Endothelial cell (in vitro differentiated cells): Measurements from ENCODE around the gene SLC25A28. TPM values are rescaled to one million over a fixed set of nuclear protein-coding genes. Genes with fewer than 3 reads are reported as not detected.
"Not testable (repeated sequence)": the region's sequence is repeated elsewhere in the genome, so short reads cannot be mapped to it uniquely, and the experiment has no call there.

Experiments
- DNase-seq: peaks from one replicate; pipeline ENCODE4 v3.0.0; 2021; ENCODE audit warnings: low spot score
- H3K27ac Mint-ChIP-seq: one replicate; pipeline ENCODE4 v1.8.0; 2021; ENCODE audit warnings: mixed read lengths, inconsistent platforms; ENCODE audit not compliant: unreplicated experiment
- H3K27me3 Mint-ChIP-seq: one replicate; pipeline ENCODE4 v1.8.0; 2021; ENCODE audit warnings: mild to moderate bottlenecking, moderate library complexity, mixed read lengths, inconsistent platforms; ENCODE audit not compliant: unreplicated experiment
- H3K36me3 Mint-ChIP-seq: one replicate; pipeline ENCODE4 v1.8.0; 2021; ENCODE audit warnings: mild to moderate bottlenecking, low read depth, mixed read lengths, inconsistent platforms; ENCODE audit not compliant: unreplicated experiment
- H3K4me1 Mint-ChIP-seq: one replicate; pipeline ENCODE4 v1.8.0; 2021; ENCODE audit warnings: mild to moderate bottlenecking, mixed read lengths, inconsistent platforms; ENCODE audit not compliant: unreplicated experiment
- H3K4me3 Mint-ChIP-seq: one replicate; pipeline ENCODE4 v1.8.0; 2021; ENCODE audit warnings: mild to moderate bottlenecking, mixed read lengths, inconsistent platforms; ENCODE audit not compliant: unreplicated experiment
- H3K9me3 Mint-ChIP-seq: one replicate; pipeline ENCODE4 v1.8.0; 2021; ENCODE audit warnings: mixed read lengths, inconsistent platforms; ENCODE audit not compliant: unreplicated experiment
- total RNA-seq: library from RNA; stranded (reverse); fragmentation: NEBNext Ultra II Directional; extraction: Animal tissue kit (Norgen Biotek cat#: 25700); gene quantifications from one replicate; pipeline ENCODE4 v1.2.1, GENCODE V29; 2021; ENCODE audit not compliant: unreplicated experiment
- TF ChIP-seq, protein P1 (sequence below): fragments of 200-600 bp; sonication (generic); IDR thresholded peaks from one replicate; pipeline ENCODE4 v1.5.0; 2021; ENCODE audit warnings: antibody characterized with exemption; ENCODE audit not compliant: unreplicated experiment

Gene SLC25A28
- total RNA-seq, 1 donor from 2014 or later: 34.5 TPM

DNA sequence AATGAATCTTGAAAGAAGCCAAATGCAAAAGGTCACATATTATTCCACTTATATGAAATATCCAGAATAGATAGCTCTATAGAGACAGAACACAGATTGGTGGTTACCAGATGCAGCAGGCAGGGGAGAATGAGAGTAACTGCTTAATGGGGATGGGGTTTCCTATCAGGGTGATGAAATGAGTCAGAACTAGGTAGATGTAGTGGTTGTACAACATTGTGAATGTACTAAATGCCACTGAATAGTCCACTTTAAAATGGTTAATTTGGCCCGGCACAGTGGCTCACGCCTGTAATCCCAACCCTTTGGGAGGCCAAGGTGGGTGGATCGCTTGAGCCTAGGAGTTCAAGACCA is 9.4 kb upstream of the SLC25A28 start:
- Mint-ChIP-seq H3K36me3 (no peaks in the 10 kb centered on the region), H3K9me3 (no peaks in the 10 kb centered on the region), H3K4me1 (no peaks in the 10 kb centered on the region), H3K27me3 (no peaks in the 10 kb centered on the region), H3K27ac (no peak overlapping the region), H3K4me3 (no peak overlapping the region)
- TF ChIP-seq, protein P1, sequence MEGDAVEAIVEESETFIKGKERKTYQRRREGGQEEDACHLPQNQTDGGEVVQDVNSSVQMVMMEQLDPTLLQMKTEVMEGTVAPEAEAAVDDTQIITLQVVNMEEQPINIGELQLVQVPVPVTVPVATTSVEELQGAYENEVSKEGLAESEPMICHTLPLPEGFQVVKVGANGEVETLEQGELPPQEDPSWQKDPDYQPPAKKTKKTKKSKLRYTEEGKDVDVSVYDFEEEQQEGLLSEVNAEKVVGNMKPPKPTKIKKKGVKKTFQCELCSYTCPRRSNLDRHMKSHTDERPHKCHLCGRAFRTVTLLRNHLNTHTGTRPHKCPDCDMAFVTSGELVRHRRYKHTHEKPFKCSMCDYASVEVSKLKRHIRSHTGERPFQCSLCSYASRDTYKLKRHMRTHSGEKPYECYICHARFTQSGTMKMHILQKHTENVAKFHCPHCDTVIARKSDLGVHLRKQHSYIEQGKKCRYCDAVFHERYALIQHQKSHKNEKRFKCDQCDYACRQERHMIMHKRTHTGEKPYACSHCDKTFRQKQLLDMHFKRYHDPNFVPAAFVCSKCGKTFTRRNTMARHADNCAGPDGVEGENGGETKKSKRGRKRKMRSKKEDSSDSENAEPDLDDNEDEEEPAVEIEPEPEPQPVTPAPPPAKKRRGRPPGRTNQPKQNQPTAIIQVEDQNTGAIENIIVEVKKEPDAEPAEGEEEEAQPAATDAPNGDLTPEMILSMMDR: no peak
- DNase-seq: no peak

DNA sequence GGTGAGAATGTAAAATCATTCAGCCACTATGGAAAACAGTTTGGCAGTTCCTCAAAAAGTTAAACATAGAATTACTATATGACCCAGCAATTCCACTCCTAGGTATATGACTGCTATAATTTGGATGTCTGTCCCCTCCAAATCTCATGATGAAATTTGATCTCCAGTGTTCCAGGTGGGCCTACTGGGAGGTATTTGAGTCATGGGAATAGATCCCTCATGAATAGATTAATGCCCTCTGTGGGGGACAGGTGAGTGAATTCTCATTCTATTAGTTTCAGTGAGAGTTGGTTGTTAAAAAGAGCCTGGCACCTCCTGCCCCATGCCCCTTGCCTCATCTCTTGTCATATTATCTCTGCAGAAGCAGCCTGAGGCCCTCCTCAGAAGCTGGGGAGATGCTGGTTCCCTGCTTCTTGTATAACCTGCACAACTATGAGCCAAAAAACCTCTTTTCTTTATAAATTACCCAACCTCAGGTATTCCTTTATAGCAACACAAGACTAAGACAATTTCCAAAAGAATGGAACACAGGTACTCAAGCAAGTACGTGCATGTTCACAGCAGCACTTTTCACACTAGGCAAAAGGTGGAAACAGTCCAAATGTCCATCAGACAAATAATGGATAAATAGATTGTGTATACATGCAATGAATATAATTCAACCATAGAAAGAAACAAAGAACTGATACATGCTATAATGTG is 8.8 kb upstream of the SLC25A28 start:
- DNase-seq: no peak
- Mint-ChIP-seq H3K27ac (no peak overlapping the region), H3K4me1 (no peaks in the 10 kb centered on the region), H3K9me3 (no peaks in the 10 kb centered on the region), H3K36me3 (no peaks in the 10 kb centered on the region), H3K27me3 (no peaks in the 10 kb centered on the region), H3K4me3 (no peak overlapping the region)
- TF ChIP-seq, protein P1: no peak

DNA sequence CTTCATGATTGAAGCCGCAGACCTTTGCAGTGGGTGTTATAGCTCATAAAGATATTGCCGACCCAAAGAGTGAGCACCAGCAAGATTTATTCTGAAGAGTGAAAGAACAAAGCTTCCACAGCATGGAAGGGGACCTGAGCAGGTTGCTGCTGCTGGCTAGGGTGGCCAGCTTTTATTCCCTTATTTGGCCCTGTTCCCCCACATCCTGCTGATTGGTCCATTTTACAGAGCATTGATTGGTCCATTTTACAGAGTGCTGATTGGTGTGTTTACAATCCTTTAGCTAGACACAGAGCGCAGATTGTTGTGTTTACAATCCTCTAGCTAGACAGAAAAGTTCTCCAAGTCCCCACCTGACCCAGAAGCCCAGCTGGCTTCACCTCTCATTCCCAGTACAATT is 4.9 kb upstream of the SLC25A28 start:
- DNase-seq, H3K4me1 Mint-ChIP-seq, H3K36me3 Mint-ChIP-seq, H3K9me3 Mint-ChIP-seq, H3K4me3 Mint-ChIP-seq, H3K27ac Mint-ChIP-seq: not testable (repeated sequence)
- H3K27me3 Mint-ChIP-seq: peaks cover 10% of the 10 kb centered on the region

DNA sequence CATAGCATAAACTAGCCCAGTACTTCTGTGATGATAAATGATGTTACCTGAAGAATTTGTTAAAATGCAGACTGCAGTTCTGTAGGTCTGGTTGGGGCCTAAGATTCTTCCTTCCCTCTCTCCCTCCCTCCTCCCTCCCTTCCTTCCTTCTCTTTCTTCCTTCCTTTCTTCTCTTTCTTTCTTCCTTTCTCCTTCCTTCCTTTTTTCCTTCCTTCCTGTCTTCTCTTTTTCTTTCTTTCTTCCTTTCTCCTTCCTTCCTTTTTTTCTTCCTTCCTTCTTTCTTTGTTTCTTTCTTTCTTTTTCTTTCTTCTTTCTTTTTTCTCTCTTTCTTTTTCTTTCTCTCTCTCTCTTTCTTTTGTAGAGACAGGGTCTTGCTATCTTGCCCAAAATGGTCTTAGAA is 3.7 kb upstream of the SLC25A28 start:
- Mint-ChIP-seq H3K4me3 (no peak overlapping the region), H3K36me3 (peaks cover 5% of the 10 kb centered on the region), H3K27ac (no peak overlapping the region), H3K4me1 (peaks cover 13% of the 10 kb centered on the region), H3K9me3 (no peaks in the 10 kb centered on the region), H3K27me3 (peaks cover 10% of the 10 kb centered on the region)
- TF ChIP-seq, protein P1: no peak
- DNase-seq: no peak

DNA sequence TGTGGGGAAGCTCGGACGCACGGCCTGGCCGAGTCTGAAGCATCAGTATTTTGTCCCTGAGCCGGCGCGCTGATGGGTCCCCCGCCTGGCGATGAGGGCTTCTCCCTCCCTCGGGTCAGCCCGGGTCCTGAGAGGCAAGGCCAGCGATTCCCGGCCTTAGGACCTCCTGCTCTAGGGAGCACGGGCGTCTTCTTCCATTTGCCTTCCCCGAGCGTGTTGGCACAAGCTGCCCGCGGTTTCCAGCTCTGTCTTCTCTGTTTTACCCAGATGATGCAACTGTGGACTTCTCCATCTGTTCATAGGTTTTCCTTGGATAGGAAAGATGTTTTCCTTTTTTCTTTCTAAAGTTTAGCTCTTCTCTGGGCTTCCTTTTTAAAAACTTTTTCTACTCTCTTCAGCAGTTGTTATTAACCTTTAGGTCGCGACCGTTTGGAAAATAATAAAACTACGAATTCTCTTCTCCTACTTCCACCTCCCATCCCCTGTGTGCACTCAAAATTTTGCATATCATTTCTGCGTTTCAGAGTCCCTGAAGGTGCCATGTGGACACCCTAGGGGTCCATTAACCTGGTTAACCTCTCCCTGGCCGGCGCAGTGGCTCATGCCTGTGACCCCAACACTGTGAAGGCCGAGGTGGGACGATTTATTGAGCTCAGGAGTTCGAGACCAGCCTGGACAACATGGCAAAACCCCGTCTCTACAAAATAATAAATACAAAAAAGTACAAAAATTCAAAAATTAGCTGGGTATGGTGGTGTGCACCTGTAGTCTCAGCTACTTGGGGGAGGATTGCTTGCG is 1.4 kb upstream of the SLC25A28 start:
- Mint-ChIP-seq H3K9me3 (no peaks in the 10 kb centered on the region), H3K27me3 (peaks cover 10% of the 10 kb centered on the region), H3K36me3 (peaks cover 5% of the 10 kb centered on the region), H3K27ac (peak overlapping the region; percentile 87), H3K4me1 (peaks cover 19% of the 10 kb centered on the region), H3K4me3 (peak overlapping the region; percentile 91)
- DNase-seq: no peak
- TF ChIP-seq, protein P1: peak; percentile 3
